HG03442 (cell line): ENCODE measurements around the gene LAMC1.
"Not testable (repeated sequence)": the region's sequence is repeated elsewhere in the genome, so short reads cannot be mapped to it uniquely, and the experiment has no call there.

Experiments
- ATAC-seq: cut with Tn5 transposase; IDR thresholded peaks from one replicate; pipeline ENCODE4 v1.9.1; 2021; ENCODE audit warnings: mild to moderate bottlenecking, moderate library complexity; ENCODE audit not compliant: unreplicated experiment

Gene LAMC1

DNA sequence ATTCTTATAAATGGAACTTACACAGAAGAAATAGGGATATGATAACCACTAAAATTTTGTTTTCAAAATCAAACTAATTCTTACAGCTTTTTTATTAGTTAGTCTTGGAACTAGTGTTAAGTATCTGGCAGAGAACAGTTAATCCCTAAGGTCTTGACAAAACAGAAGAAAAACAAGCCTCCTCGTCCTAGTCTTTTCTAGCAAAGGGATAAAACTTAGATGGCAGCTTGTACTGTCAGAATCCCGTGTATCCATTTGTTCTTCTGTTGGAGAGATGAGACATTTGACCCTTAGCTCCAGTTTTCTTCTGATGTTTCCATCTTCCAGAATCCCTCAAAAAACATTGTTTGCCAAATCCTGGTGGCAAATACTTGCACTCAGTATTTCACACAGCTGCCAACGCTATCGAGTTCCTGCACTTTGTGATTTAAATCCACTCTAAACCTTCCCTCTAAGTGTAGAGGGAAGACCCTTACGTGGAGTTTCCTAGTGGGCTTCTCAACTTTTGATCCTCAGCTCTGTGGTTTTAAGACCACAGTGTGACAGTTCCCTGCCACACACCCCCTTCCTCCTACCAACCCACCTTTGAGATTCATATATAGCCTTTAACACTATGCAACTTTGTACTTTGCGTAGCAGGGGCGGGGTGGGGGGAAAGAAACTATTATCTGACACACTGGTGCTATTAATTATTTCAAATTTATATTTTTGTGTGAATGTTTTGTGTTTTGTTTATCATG, 120.5 kb downstream of the LAMC1 start:
- ATAC-seq = no peak

DNA sequence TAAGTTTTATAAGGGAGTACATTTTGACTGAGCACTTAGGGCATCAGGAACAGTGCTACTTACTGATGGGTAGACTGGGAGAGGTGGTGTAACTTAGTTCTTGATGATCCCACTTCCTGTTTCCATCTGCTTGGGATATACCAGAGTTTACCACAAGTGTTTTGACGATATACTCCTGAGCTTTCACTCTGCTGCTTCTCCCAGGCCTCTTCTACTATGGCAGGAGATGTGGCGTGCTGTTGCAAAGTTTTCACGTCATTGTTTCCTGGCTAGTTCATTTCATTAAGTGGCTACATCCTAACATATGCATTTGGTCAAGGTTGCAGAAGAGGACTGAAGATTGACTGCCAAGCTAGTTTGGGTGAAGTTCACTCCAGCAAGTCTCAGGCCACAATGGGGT, 121.5 kb downstream of the LAMC1 start:
- no peak for ATAC-seq

DNA sequence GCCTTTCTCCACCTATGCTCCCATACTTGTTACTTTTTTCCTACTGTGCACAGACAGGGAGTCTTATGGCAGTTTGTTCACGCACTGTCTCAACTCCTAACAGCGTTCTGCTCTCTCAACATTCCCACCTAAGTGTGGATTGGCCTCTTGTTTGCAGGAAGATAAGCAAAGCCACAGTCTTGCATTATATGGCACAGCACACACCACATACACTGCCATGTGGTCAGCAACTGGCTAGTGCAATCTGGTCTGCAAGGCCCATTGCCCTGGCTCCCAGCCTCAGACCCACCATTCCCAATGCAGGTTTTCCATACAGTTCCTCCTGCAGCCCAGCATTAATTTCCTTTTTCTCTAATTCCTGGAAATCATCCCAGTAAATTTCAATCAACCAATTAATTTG, 124.5 kb downstream of the LAMC1 start:
- ATAC-seq = no peak

DNA sequence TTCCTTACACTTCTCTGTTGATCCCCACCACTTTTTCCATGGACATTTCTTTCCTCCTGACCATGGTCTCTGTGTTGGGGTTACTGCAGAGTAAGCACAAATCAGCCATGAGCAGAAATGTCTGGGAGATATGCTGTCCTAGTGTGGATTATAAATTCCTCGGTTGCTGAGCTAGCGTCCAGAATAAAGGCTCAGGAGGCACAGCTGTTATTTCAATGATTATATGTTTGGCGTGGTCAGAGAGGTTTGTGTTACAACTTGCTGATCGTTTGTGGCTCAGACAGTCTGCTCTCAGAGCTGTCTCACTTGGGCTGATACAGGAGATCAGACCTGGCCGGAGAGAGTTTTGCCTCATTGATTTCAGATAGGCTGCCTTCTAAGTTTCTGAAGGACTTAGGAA, 125.4 kb downstream of the LAMC1 start:
- no peak for ATAC-seq

DNA sequence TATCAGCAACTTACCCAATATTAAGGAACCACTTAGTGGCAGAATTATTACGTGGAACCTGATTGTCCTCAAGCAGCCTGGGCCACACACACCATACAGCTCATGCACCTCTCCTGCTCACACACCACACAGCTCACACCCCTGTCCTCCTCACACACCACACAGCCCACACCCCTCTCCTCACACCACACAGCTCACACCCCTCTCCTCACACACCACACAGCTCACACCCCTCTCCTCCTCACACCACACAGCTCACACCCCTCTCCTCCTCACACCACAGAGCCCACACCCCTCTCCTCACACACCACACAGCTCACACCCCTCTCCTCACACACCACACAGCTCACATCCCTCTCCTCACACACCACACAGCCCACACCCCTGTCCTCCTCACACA, 126.1 kb downstream of the LAMC1 start:
- ATAC-seq = no peak

GRCh38 chr1:183150032-183150431, 126.8 kb downstream of the LAMC1 start:
- ATAC-seq = not testable (repeated sequence)

GRCh38 chr1:183150445-183150844, 127.2 kb downstream of the LAMC1 start:
- ATAC-seq = no peak

DNA sequence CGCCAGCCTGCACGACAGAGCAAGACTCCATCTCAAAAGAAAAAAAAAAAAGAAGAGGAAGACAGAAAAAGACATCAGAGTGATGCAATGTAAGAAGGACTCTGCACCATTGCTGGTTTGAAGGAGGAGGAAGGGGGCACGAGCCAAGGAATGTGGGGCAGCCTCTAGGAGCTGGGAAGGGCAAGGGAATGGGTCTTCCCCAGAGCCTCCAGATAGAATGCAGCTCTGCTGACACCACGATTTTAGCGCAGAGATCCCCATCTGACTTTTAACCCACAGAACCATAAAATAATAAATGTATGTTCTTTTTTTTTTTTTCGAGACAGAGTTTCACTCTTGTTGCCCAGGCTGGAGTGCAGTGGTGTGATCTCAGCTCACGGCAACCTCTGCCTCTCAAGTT, 129.0 kb downstream of the LAMC1 start:
- ATAC-seq = no peak

DNA sequence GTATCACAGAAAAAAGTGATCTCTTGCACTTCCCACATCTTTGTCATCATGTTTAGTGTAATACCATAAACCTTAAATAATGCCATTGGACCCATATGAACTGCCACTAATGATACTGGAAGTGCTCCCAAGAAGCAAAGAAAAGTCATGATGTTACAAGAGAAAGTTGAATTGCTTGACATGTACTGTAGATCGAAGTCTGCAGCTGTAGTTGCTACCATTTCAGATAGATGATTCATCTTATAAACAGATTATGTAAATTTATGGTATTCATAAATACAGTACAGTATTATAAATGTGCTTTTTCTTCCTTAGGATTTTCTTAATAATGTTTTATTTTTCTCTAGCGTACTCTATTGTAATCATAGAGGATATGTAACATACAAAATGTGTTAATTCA, 132.7 kb downstream of the LAMC1 start:
- ATAC-seq = no peak

DNA sequence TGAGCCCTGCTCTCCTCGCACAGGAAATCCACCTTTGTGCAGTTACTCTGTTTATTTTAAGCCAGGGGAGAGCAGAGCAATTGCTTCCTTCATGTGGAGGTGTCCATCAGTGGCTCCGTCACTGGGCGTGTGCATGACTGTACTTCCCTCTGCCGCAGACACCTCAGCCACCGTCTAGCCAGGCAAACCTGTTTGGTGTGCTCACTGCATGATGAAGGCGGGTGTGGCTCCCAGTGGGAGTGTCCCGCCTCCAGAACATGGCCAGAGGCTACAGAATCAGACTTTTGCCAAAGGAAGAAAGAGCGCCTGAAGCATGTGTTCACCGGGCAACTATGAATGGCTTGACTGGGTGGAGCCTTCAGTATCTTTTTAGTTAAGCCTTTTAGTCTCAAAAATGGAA, 136.7 kb downstream of the LAMC1 start:
- no peak for ATAC-seq

GRCh38 chr1:183161391-183161790, 138.2 kb downstream of the LAMC1 start:
- ATAC-seq = no peak

GRCh38 chr1:183163316-183163715, 140.1 kb downstream of the LAMC1 start:
- no peak for ATAC-seq

GRCh38 chr1:183164340-183164739, 141.1 kb downstream of the LAMC1 start:
- ATAC-seq = no peak

DNA sequence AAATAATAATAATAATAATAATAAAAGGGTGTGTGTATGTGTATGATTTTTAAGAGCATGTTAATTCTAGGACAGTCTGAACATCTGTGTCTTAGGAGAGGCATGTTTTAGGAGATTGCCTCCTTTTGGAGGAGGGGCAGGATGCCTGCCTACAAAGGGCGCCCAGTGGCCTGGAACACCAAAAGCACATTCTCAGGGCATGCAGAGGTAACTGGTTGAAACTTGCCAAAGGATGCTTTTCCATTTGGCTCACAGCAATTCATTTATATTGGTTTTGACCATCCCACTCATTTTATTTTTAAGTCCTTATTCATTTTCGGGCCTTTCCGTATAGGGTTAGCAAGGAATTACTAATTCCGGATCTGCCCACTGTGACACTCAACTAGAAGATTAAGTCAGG, 141.7 kb downstream of the LAMC1 start:
- ATAC-seq = no peak

- no peak for ATAC-seq
These were observed 142.2 kb downstream of the LAMC1 start for GRCh38 chr1:183165456-183165855.

GRCh38 chr1:183166454-183166853, 143.2 kb downstream of the LAMC1 start:
- ATAC-seq = no peak

DNA sequence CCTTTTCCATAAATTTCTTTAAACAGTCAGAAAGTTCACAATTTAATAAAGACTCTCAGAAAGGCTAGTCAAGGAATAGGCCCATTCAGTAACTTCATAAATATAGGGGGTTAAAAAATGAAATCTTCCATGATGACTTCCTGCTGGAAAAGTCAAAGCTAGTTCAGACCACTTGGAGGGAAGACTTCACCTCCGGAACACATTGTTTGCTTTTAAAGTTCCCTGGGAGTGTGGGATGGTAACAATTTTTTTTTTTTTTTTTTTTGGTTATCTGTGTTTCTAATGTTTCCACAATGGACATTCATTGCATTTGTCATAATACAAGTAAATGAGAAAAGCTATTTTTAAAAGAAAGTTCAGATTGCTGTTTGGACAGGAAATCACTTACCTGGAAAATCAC, 144.5 kb downstream of the LAMC1 start:
- no peak for ATAC-seq

- no peak for ATAC-seq
These were observed 145.1 kb downstream of the LAMC1 start for GRCh38 chr1:183168308-183168707.

DNA sequence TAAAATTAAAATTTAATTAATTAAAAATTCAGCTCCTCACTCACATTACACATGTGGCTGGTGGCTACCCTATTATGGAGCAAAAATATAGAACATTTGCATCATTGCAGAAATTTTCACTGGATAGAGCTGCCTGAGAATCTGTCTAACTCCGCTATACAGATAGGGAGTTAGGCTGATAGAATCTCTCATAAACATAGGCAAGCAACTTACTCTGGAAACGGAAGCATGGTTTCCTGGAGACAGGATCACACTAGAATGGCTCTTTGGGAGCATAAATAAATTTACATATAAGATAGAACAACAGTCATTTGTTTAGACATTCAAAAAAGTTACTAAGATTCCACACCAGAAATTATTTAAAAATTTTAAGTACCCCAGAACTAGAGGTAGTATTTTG, 150.6 kb downstream of the LAMC1 start:
- no peak for ATAC-seq

GRCh38 chr1:183175631-183176030, 152.4 kb downstream of the LAMC1 start:
- ATAC-seq = no peak

DNA sequence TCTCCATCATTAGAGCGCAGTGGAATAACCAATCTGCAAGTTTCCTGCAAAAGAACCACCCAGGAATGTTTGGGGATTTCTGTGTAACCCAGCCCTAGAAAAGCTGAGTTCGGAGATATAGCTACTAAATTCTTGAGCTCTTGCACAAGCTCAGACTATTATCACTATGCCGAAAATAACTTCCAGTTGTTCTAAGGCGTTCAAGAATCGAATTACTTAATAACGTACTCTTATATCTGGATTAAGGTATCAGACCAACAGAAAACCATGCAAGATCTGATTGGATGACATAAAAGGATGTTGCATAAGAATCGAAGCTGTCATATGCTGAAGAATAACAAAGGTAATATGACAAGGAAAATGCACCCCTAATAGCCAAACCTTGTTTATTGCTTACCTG, 155.3 kb downstream of the LAMC1 start:
- ATAC-seq = no peak

GRCh38 chr1:183179033-183179432, 155.8 kb downstream of the LAMC1 start:
- ATAC-seq = no peak

- ATAC-seq = no peak
These were observed 157.0 kb downstream of the LAMC1 start for GRCh38 chr1:183180218-183180617.
